Measurements from ENCODE around the gene ZNF641. TPM values are rescaled to one million over a fixed set of nuclear protein-coding genes. Genes with fewer than 3 reads are reported as not detected.
A peak's percentile ranks its signal among the peaks of the same experiment; 100 is the strongest.
"Not testable (repeated sequence)": the region's sequence is repeated elsewhere in the genome, so short reads cannot be mapped to it uniquely, and the experiment has no call there.

ZNF641 gene
- total RNA-seq, 1 donor from 2014 or later, result 14.3 TPM

DNA sequence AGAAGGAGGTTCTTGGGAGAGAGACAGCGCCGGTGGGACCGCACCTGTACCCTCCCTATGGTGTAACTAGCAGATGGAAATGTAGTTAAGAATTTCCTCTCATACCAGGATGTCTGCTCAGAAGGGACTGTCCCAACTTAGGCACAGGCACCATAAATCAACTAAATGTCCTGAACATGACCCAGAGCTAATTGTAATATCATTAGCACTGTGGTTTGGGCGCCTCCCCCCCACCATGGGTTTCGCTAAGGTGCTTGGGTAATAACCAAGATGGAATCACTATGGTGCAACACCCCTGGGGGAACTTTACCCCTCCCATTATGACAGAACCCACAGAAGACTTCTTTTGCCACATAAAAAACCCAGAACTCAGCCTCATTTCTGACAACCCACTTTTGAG, 15.9 kb downstream of the ZNF641 start:
- DNase-seq (ENCODE audit: low read depth), result no peak

DNA sequence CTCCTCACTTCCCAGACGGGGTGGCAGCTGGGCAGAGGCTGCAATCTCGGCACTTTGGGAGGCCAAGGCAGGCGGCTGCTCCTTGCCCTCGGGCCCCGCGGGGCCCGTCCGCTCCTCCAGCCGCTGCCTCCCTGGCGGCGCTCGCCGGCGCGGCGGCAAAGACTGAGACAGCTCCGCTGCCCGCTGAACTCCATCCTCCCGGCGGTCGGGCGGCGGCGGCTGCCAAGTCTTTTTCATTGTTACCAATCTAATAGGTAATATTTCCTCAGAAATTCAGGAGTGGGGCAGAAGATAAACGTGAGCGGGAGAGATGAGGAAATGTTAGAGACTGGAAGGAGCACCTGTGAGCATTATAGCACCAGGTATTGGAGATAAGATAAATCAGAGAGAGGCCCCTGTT, 17.0 kb downstream of the ZNF641 start:
- not testable (repeated sequence) for DNase-seq (ENCODE audit: low read depth)

DNA sequence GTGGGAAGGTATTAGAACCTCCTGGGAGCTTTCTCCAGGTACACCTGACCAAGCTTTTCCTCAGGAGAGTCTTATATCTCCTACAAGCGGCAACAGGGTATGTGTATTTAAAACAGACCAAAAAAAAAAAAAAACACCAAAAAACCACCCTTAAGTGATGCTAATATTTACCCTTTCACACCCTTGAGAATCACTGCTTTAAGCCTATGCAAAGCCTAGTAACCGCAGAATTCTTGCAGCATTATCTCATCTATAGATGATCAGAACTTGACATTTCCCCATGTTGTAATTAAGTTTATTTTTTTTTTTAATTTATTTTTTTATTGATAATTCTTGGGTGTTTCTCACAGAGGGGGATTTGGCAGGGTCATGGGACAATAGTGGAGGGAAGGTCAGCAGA, 19.3 kb downstream of the ZNF641 start:
- no peak for DNase-seq (ENCODE audit: low read depth)

DNA sequence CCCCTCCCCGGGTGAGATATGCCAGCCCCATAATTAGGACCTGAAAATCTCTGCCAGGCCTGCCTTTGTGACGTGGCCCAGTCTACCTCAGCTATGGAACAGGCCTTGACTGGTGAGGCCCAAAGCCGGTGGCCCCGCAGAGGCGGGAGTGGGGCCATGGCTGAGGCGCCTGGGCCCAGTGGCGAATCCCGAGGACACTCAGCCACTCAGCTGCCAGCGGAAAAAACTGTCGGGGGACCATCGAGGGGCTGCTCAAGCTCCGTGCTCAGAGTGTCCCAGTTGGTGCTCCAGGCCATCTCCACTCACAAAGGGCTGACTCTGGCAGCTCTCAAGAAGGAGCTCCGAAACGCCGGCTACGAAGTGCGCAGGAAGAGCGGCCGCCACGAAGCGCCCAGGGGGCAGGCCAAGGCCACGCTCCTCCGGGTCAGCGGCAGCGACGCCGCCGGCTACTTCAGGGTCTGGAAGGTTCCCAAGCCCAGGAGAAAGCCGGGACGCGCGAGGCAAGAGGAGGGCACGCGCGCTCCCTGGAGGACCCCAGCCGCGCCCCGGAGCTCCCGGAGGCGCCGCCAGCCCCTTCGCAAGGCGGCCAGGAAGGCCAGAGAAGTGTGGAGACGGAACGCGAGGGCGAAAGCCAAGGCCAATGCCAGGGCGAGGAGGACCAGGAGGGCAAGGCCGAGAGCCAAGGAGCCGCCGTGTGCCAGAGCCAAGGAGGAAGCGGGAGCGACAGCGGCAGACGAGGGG, 21.4 kb downstream of the ZNF641 start:
- DNase-seq (ENCODE audit: low read depth), result no peak

- no peak for DNase-seq (ENCODE audit: low read depth)
These were observed 34.2 kb downstream of the ZNF641 start for GRCh38 chr12:48316491-48316890.

- no peak for DNase-seq (ENCODE audit: low read depth)
These were observed 39.4 kb downstream of the ZNF641 start for GRCh38 chr12:48311313-48311712.

- DNase-seq (ENCODE audit: low read depth), result no peak
These were observed 43.5 kb downstream of the ZNF641 start for GRCh38 chr12:48307269-48307668.

DNA sequence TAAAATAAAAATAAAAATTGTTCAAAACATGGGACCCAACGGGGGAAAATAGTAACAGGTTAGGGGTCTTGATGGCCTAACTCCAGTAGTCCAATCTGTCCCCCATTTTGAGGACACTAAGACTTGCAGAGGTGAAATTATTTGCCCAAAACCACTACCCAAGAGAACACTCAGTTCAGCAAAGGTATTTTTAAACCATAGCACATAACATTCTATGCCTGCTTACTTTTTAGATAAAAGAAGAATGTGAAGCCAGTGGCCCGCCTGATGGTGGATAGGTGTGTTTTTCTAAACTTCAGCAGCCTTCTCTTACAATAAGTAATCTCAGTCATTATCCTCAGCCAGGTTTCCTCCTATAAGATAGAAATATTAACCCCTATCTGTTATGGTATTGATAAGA, 45.5 kb downstream of the ZNF641 start:
- DNase-seq (ENCODE audit: low read depth), result no peak

GRCh38 chr12:48302161-48302911, 48.4 kb downstream of the ZNF641 start:
- DNase-seq (ENCODE audit: low read depth), result no peak

DNA sequence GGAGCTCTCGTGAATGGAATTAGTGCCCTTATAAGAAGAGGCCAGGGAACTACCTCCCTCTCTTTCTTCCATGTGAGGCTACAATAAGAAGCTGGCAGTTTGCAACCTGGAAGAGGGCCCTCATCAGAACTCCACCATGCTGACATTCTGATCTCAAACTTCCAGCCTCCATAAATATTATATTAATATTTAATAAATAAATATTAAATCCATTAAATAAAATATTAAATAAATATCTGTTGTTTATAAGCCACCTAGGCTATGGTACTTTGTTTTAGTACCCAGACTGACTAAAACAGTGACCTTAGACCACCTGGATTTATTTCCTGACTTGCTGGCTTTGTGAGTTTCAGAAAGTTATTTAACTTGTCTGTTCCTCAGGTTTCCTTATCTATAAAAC, 49.9 kb downstream of the ZNF641 start:
- no peak for DNase-seq (ENCODE audit: low read depth)

- DNase-seq (ENCODE audit: low read depth), result peak; percentile 86
These were observed 54.0 kb downstream of the ZNF641 start for GRCh38 chr12:48296586-48297282.

GRCh38 chr12:48292040-48292439, 58.7 kb downstream of the ZNF641 start:
- no peak for DNase-seq (ENCODE audit: low read depth)

DNA sequence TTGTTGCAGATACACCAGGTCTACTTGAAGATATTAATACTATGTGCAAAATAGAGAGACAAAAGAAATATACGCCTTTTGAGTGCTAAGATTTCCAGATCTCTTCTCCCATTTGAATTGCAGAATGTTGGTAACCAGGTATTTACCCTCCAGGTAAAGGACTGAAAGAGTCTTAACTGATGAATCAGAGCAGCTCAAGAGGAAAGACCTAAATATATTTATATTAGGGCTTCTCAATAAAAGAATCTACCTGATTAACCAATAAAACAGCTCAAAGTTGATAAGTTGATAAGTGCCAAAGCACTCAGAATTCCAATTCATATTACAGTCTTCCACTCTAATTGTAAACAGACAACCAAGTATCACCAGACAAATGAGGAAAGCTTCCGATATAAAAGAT, 59.2 kb downstream of the ZNF641 start:
- DNase-seq (ENCODE audit: low read depth), result no peak

DNA sequence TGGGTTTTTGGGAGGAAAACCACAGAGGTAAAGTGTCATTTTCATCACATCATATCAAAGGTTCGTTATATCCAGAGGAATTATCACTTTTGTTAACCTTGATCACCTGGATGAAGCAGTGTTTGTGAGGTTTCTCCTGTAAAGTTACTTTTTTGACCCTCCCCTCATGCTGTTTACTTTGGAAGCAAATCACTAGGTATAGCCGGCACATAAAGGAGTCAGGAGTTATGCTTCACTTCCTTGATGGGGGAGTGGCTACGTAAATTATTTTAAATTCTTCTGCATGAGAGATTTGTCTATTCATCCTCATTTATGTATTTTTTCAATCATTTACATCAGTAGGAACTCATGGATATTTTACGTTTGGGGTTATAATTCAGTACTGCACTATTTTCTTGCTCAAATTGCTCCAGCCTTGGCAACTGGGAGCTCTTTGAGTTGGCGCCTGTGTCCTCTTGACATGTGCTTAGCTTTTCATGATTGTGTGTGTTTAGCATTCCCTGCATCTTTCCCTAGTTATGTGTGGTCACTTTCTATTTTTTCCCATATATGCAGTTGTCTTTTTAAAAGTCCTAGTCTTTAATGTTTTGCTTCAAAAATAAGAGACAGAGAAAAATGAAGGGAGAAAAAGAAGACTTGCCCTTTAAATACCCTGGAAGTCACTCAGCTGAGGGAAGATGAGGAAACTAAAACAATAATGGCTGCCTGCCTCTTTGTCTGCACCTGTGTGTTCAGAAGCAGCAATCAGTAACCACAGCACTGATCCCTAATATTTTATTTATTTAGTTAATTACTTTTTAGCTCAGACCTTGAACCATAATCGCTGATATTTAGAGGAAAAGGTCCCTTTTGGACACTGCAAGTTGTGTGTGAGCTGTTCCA, 62.1 kb downstream of the ZNF641 start:
- DNase-seq (ENCODE audit: low read depth), result no peak

Other genes starting within 250 kb of the ZNF641 start
- 9.9 and 13.0 TPM in 2 replicates for gene SENP1, start 244.8 kb downstream of the ZNF641 start, total RNA-seq
- gene PFKM, start 231.6 kb downstream of the ZNF641 start, total RNA-seq, result 43.1 and 79.3 TPM in 2 replicates
- 14.2 and 23.5 TPM in 2 replicates for gene ASB8, start 193.4 kb downstream of the ZNF641 start, total RNA-seq
- 0.40 TPM in 1 of 2 replicates, not detected in the other for gene CCDC184, start 167.3 kb downstream of the ZNF641 start, total RNA-seq
- not detected in 2 replicates for gene OR10AD1, start 147.6 kb downstream of the ZNF641 start, total RNA-seq
- gene ANP32D, start 121.6 kb upstream of the ZNF641 start, total RNA-seq, result not detected in 2 replicates
- not detected in 2 replicates for gene C12orf54, start 131.6 kb upstream of the ZNF641 start, total RNA-seq
- not detected in 2 replicates for gene OR8S1, start 174.7 kb upstream of the ZNF641 start, total RNA-seq
- not detected in 2 replicates for gene LALBA, start 219.1 kb upstream of the ZNF641 start, total RNA-seq

All from renal cortical epithelial cell (primary cell).